Esophagus muscularis mucosa (tissue), 4 donors: ENCODE data around the gene PLPP7. TPM values are rescaled to one million over a fixed set of nuclear protein-coding genes. Genes with fewer than 3 reads are reported as not detected.

ENCODE experiments used
- DNase-seq: peaks from one replicate; pipeline ENCODE4 v3.0.0-alpha.2; 2017; ENCODE audit errors: extremely low spot score
- H3K27ac ChIP-seq, 4 donors: fragments of 200-600 bp; sonication (generic); replicated peaks in 1 of 4; 1 replicate in 3 of 4; 2 replicates in 1 of 4; pipeline ENCODE4 v1.5.1; 2016 to 2019; ENCODE audit warnings: mild to moderate bottlenecking in 1 of 4
- H3K27me3 ChIP-seq, 4 donors: fragments of 200-600 bp; sonication (generic); one replicate each; pipeline versions ENCODE4 v1.5.1 to v1.6.0; 2016 to 2019
- H3K36me3 ChIP-seq, 4 donors: fragments of 200-600 bp; sonication (generic); one replicate each; pipeline ENCODE4 v1.5.1; 2016 to 2019
- H3K4me1 ChIP-seq, 4 donors: fragments of 200-600 bp; sonication (generic); one replicate each; pipeline ENCODE4 v1.5.1; 2016 to 2019
- H3K4me3 ChIP-seq, 4 donors: fragments of 200-600 bp; sonication (generic); 1 replicate in 2 of 4; 2 replicates in 2 of 4; pipeline ENCODE4 v1.5.1; 2016 to 2019; ENCODE audit warnings: mild to moderate bottlenecking in 4 of 4, moderate library complexity in 1 of 4
- H3K9me3 ChIP-seq, 4 donors: fragments of 200-600 bp; sonication (generic); 1 replicate in 3 of 4; 2 replicates in 1 of 4; pipeline ENCODE4 v1.5.1; 2016 to 2019
- EP300 ChIP-seq: sonication (generic); formaldehyde crosslinking; IDR thresholded peaks from one replicate; pipeline ENCODE4 v1.6.1; 2017; ENCODE audit warnings: antibody characterized with exemption
- POLR2A ChIP-seq: fragments of 450-650 bp; IDR thresholded peaks from one replicate; pipeline ENCODE4 v1.6.1; 2017; ENCODE audit warnings: antibody characterized with exemption, moderate library complexity, mild to moderate bottlenecking, low read depth
- POLR2AphosphoS5 ChIP-seq, 2 donors: sonication (generic); formaldehyde crosslinking; IDR thresholded peaks; one replicate each; pipeline ENCODE4 v1.6.1; 2017; ENCODE audit warnings: antibody characterized with exemption in 2 of 2
- WGBS: methylation state at CpG from one replicate; pipeline ENCODE4 v1.1.5; 2018; 5-methylcytosine and 5-hydroxymethylcytosine counted together
- intact Hi-C: fragments of 100-400 bp; cut with DNase I; formaldehyde crosslinking; loops from one replicate; pipeline ENCODE4 v1.15.1; 2023
- total RNA-seq, 4 donors: library from RNA; depleted of rRNA; stranded (reverse); fragments of >200 nt; gene quantifications; one replicate each; pipeline versions ENCODE4 v1.1.0 to v1.2.1, GENCODE V29; 2016
- TF ChIP-seq, protein P1 (sequence below), 3 experiments: fragments of 200-600 bp in 2 of 3; fragments of 450-650 bp in 1 of 3; sonication (generic) in 2 of 3; IDR thresholded peaks; one replicate each; pipeline ENCODE4 v1.5.1; 2017 to 2019; ENCODE audit warnings: antibody characterized with exemption in 3 of 3, mild to moderate bottlenecking in 2 of 3, moderate library complexity in 1 of 3

PLPP7 gene
- total RNA-seq, 4 donors from 2014 or later: 11.4 to 22.5 (median 14.4) TPM

- H3K4me3 ChIP-seq: no peak overlapping the region
- H3K9me3 ChIP-seq: no peaks in the 10 kb centered on the region
- intact Hi-C loops: no loop called here
- no peak overlapping the region for H3K27ac ChIP-seq
- TF ChIP-seq POLR2A (no peak), EP300 (no peak), POLR2AphosphoS5 (IDR thresholded peaks at IDR 0.05) (no peak)
- TF ChIP-seq, protein P1, sequence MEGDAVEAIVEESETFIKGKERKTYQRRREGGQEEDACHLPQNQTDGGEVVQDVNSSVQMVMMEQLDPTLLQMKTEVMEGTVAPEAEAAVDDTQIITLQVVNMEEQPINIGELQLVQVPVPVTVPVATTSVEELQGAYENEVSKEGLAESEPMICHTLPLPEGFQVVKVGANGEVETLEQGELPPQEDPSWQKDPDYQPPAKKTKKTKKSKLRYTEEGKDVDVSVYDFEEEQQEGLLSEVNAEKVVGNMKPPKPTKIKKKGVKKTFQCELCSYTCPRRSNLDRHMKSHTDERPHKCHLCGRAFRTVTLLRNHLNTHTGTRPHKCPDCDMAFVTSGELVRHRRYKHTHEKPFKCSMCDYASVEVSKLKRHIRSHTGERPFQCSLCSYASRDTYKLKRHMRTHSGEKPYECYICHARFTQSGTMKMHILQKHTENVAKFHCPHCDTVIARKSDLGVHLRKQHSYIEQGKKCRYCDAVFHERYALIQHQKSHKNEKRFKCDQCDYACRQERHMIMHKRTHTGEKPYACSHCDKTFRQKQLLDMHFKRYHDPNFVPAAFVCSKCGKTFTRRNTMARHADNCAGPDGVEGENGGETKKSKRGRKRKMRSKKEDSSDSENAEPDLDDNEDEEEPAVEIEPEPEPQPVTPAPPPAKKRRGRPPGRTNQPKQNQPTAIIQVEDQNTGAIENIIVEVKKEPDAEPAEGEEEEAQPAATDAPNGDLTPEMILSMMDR (IDR thresholded peaks at IDR 0.05): no peak
- no peak for DNase-seq
- peaks cover 0 to 17% (median 0%) of the 10 kb centered on the region in 4 donors for H3K4me1 ChIP-seq
- no peaks in the 10 kb centered on the region for H3K27me3 ChIP-seq
- H3K36me3 ChIP-seq: peaks cover 0 to 8% (median 0%) of the 10 kb centered on the region in 4 donors
- 83% methylated on average over 11 of the region's 16 CpGs for WGBS
Measured at GRCh38 chr9:131302244-131303075, 12.9 kb downstream of the PLPP7 start.

DNA sequence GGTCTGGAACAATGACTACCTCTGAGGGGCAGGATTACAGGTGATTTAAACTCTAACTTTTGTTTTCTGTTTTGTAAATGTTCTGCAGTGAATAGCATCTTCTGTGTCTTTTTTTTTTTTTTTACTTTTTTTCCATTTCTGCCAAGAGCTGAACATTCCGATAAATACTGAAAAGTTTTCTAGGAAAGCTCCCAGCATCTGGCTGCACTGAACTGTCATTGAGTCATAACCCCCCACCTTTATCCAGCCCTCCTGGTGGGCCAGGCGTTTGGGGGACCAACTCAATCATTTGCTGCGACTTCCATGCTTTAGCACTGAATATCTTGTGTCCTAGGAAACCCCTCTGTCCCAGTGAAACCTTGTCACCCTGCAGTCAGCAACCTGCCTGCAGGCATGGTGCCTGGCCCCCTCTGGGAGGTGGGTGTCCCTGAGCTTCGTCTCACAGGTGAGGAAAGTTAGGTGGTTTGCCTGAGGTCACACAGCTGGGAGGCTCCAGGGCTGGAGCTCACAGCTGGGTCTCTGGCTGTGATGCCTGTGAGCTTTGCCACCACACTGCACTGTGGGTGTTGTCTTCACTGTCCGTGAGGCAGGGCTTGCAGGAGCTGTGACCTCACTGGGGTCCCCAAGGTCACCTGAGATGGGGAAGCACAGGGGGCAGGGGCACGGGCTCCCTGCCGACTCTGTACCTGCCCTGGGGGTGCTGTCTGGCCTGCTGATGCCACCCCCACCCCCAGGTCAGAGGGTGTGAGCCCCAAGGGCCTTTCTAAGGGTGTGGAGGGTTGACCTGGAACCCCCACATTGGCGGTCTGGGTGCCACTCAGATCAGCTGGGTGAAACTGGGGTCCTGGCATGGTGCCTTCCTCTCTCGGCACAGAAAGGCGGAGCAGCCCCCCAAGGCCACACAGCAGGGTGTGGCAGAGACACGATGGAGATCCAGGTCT, 14.1 kb downstream of the PLPP7 start:
- H3K27ac ChIP-seq: no peak overlapping the region
- H3K36me3 ChIP-seq: peaks cover 0 to 8% (median 0%) of the 10 kb centered on the region in 4 donors
- intact Hi-C loops: no loop called here
- WGBS: 82% methylated on average over 5 of the region's 11 CpGs
- H3K4me3 ChIP-seq: no peak overlapping the region
- no peaks in the 10 kb centered on the region for H3K9me3 ChIP-seq
- peaks cover 0 to 12% (median 0%) of the 10 kb centered on the region in 4 donors for H3K4me1 ChIP-seq
- no peak for TF ChIP-seq EP300
- TF ChIP-seq POLR2A: no peak
- TF ChIP-seq POLR2AphosphoS5 (IDR thresholded peaks at IDR 0.05): no peak
- TF ChIP-seq, protein P1 (IDR thresholded peaks at IDR 0.05): no peak
- no peaks in the 10 kb centered on the region for H3K27me3 ChIP-seq
- no peak for DNase-seq

GRCh38 chr9:131304676-131305355, 15.3 kb downstream of the PLPP7 start:
- Histone ChIP-seq H3K27ac (no peak overlapping the region), H3K36me3 (peaks cover 0 to 8% (median 0%) of the 10 kb centered on the region in 4 donors), H3K27me3 (no peaks in the 10 kb centered on the region), H3K9me3 (no peaks in the 10 kb centered on the region), H3K4me3 (no peak overlapping the region), H3K4me1 (peaks cover 0 to 6% (median 0%) of the 10 kb centered on the region in 4 donors)
- TF ChIP-seq, protein P1 (IDR thresholded peaks at IDR 0.05): no peak
- TF ChIP-seq EP300: no peak
- TF ChIP-seq POLR2A: no peak
- 75% methylated on average over 19 of the region's 19 CpGs for WGBS
- intact Hi-C loops: no loop called here
- no peak for DNase-seq

DNA sequence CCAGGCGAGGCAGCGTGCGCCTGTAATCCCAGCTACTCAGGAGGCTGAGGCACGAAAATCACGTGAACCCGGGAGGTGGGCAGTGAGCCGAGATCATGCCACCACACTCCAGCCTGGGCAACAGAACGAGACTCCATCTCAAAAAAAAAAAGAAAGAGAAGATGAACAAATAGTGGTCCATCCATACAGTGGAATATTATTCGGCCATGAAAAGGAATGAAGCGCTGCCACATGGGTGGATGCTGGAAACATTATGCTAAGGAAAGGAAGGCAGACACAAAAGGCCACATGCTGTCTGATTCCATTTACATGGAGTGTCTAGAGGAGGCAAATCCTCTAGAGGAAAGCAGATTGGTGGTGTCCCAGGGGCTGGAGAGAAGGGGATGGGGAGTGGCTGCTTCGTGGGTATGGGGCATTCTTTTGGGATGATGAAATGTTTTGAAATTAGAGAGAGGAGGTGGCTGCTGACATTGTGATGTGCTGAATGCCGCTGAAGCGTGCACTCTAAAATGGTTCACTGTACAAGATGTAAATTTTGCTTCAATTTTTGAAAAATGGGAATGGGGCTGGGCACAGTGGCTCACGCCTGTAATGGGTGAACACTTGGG, 17.0 kb downstream of the PLPP7 start:
- WGBS: 96% methylated on average over 14 of the region's 14 CpGs
- no peak for DNase-seq
- TF ChIP-seq, protein P1 (IDR thresholded peaks at IDR 0.05): no peak
- TF ChIP-seq POLR2AphosphoS5 (IDR thresholded peaks at IDR 0.05): no peak
- no peak for TF ChIP-seq EP300
- no peak for TF ChIP-seq POLR2A
- Histone ChIP-seq H3K27ac (no peak overlapping the region), H3K36me3 (peaks cover 0 to 8% (median 0%) of the 10 kb centered on the region in 4 donors), H3K4me1 (peaks cover 0 to 7% (median 2%) of the 10 kb centered on the region in 4 donors), H3K9me3 (no peaks in the 10 kb centered on the region), H3K4me3 (no peak overlapping the region), H3K27me3 (no peaks in the 10 kb centered on the region)
- intact Hi-C loops: no loop called here
